HepG2 (cell line): ENCODE results near the gene MAP2K7. TPM values are rescaled to one million over a fixed set of nuclear protein-coding genes. Genes with fewer than 3 reads are reported as not detected.
A peak's percentile ranks its signal among the peaks of the same experiment; 100 is the strongest.

Source experiments
- MED8 ChIP-seq: sonication (generic); formaldehyde crosslinking; IDR thresholded peaks from 2 replicates; pipeline ENCODE4 v1.8.1; 2023; ENCODE audit warnings: mild to moderate bottlenecking, missing genetic modification reagents; ENCODE audit not compliant: insufficient replicate concordance
- MIXL1 ChIP-seq: IDR thresholded peaks from 2 replicates; pipeline ENCODE4 v1.6.1; 2016
- ZBTB3 ChIP-seq: sonication (generic); formaldehyde crosslinking; IDR thresholded peaks from 2 replicates; pipeline ENCODE4 v1.4.0; 2020; ENCODE audit warnings: low read depth, mild to moderate bottlenecking, moderate library complexity, missing genetic modification reagents, borderline replicate concordance
- ZNF350 ChIP-seq: sonication (generic); formaldehyde crosslinking; IDR thresholded peaks from 2 replicates; pipeline ENCODE4 v1.4.0; 2020; ENCODE audit warnings: mild to moderate bottlenecking, low read depth, missing genetic modification reagents, borderline replicate concordance
- ZNF570 ChIP-seq: sonication (generic); formaldehyde crosslinking; IDR thresholded peaks from 2 replicates; pipeline ENCODE4 v1.4.0; 2020; ENCODE audit warnings: mild to moderate bottlenecking, missing genetic modification reagents, borderline replicate concordance
- ZNF724P ChIP-seq: sonication (generic); formaldehyde crosslinking; IDR thresholded peaks from 2 replicates; pipeline ENCODE4 v1.8.0; 2022; ENCODE audit warnings: missing genetic modification reagents, borderline replicate concordance
- ZNF792 ChIP-seq: IDR thresholded peaks from 2 replicates; pipeline ENCODE4 v1.6.1; 2016
- ZNF878 ChIP-seq: sonication (generic); formaldehyde crosslinking; IDR thresholded peaks from 2 replicates; pipeline ENCODE4 v1.8.1; 2023; ENCODE audit warnings: mild to moderate bottlenecking, missing genetic modification reagents, moderate library complexity
- ZSCAN20 ChIP-seq: sonication (generic); formaldehyde crosslinking; IDR thresholded peaks from 2 replicates; pipeline ENCODE4 v1.4.0; 2020; ENCODE audit warnings: missing genetic modification reagents, mild to moderate bottlenecking, borderline replicate concordance
- polyA plus RNA-seq, 8 experiments: library from polyadenylated mRNA; depleted of rRNA in 3 of 8; stranded (reverse) in 7 of 8; unstranded in 1 of 8; fragments of >200 nt; fragmentation: Illumina TruSeq in 4 of 8; extraction: Trizol in 4 of 8; gene quantifications; 2 replicates each; pipeline versions ENCODE4 v1.2.1 to v1.2.3, GENCODE V29; 2011 to 2016; ENCODE audit warnings: low read depth in 4 of 8, missing spikeins in 1 of 8, mixed read lengths in 1 of 8; ENCODE audit not compliant: insufficient read depth in 1 of 8
- total RNA-seq, 5 experiments: library from RNA; depleted of rRNA; stranded (reverse); fragments of >200 nt; fragmentation: Illumina TruSeq; extraction: Trizol; gene quantifications; 2 replicates each; pipeline ENCODE4 v1.2.3, GENCODE V29; 2016; ENCODE audit warnings: low read depth in 1 of 5
- TF ChIP-seq, protein P1 (sequence below): sonication (generic); formaldehyde crosslinking; conservative IDR thresholded peaks from 2 replicates; pipeline ENCODE4 v1.4.0; 2020; ENCODE audit warnings: mild to moderate bottlenecking, missing genetic modification reagents, moderate library complexity
- TF ChIP-seq, protein P2 (sequence below): sonication (generic); formaldehyde crosslinking; IDR thresholded peaks from 2 replicates; pipeline ENCODE4 v1.9.0; 2021; ENCODE audit warnings: missing genetic modification reagents, mild to moderate bottlenecking, borderline replicate concordance
- TF ChIP-seq, protein P3 (sequence below): sonication (generic); formaldehyde crosslinking; IDR thresholded peaks from 2 replicates; pipeline ENCODE4 v1.9.0; 2021; ENCODE audit warnings: missing genetic modification reagents, mild to moderate bottlenecking, borderline replicate concordance
- TF ChIP-seq, protein P4 (sequence below): sonication (generic); formaldehyde crosslinking; IDR thresholded peaks from 2 replicates; pipeline ENCODE4 v1.5.1; 2020; ENCODE audit warnings: missing genetic modification reagents, mild to moderate bottlenecking, borderline replicate concordance
- TF ChIP-seq, protein P5 (sequence below): sonication (generic); formaldehyde crosslinking; IDR thresholded peaks from 2 replicates; pipeline ENCODE4 v1.4.0; 2020; ENCODE audit warnings: missing genetic modification reagents, borderline replicate concordance

Gene MAP2K7
- total and polyA plus RNA-seq, 2 of the 13 experiments (the other 11 are each of a cell fraction or from before 2014, with no cell fraction given), result 9.0 to 10.8 TPM

DNA sequence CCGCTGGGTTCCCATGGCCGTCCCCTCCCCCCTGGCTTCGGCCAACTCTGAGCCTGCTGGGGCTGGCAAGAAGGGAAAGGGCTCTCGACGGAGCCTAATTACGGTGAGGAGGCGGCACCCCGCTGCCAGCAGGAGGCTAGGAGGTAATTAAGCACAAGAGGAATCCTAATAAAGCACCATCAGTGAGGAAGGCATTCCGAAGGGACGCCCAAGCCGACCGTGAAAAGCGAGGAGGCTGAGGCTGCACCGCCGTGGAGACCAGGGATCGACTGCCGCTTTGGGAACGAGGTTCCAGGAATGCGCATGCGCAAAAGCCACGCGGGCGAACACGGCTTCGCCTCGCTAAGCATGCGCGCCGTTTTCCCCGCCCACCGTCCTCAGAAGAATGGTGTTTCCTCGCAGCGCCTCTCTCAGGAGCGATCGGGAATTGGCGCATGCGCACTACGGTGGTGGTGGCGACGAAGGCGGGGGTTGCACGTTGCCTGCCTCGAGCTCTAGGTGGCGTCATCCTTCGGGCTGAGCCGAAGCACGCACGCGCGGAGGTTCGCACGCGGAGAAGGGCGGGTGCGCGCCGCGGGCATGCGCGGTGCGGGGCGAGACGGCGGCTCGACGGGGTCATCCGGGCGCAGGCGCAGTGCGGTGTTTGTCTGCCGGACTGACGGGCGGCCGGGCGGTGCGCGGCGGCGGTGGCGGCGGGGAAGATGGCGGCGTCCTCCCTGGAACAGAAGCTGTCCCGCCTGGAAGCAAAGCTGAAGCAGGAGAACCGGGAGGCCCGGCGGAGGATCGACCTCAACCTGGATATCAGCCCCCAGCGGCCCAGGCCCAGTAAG is at the start of gene MAP2K7 (continued):
- TF ChIP-seq, protein P1, sequence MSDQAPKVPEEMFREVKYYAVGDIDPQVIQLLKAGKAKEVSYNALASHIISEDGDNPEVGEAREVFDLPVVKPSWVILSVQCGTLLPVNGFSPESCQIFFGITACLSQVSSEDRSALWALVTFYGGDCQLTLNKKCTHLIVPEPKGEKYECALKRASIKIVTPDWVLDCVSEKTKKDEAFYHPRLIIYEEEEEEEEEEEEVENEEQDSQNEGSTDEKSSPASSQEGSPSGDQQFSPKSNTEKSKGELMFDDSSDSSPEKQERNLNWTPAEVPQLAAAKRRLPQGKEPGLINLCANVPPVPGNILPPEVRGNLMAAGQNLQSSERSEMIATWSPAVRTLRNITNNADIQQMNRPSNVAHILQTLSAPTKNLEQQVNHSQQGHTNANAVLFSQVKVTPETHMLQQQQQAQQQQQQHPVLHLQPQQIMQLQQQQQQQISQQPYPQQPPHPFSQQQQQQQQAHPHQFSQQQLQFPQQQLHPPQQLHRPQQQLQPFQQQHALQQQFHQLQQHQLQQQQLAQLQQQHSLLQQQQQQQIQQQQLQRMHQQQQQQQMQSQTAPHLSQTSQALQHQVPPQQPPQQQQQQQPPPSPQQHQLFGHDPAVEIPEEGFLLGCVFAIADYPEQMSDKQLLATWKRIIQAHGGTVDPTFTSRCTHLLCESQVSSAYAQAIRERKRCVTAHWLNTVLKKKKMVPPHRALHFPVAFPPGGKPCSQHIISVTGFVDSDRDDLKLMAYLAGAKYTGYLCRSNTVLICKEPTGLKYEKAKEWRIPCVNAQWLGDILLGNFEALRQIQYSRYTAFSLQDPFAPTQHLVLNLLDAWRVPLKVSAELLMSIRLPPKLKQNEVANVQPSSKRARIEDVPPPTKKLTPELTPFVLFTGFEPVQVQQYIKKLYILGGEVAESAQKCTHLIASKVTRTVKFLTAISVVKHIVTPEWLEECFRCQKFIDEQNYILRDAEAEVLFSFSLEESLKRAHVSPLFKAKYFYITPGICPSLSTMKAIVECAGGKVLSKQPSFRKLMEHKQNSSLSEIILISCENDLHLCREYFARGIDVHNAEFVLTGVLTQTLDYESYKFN (CRISPR knock-in tag), result peak; percentile 76
- TF ChIP-seq, protein P2, sequence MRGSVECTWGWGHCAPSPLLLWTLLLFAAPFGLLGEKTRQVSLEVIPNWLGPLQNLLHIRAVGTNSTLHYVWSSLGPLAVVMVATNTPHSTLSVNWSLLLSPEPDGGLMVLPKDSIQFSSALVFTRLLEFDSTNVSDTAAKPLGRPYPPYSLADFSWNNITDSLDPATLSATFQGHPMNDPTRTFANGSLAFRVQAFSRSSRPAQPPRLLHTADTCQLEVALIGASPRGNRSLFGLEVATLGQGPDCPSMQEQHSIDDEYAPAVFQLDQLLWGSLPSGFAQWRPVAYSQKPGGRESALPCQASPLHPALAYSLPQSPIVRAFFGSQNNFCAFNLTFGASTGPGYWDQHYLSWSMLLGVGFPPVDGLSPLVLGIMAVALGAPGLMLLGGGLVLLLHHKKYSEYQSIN (CRISPR knock-in tag), result no peak
- TF ChIP-seq MED8 (CRISPR knock-in tag), result peak; percentile 86
- TF ChIP-seq, protein P3, sequence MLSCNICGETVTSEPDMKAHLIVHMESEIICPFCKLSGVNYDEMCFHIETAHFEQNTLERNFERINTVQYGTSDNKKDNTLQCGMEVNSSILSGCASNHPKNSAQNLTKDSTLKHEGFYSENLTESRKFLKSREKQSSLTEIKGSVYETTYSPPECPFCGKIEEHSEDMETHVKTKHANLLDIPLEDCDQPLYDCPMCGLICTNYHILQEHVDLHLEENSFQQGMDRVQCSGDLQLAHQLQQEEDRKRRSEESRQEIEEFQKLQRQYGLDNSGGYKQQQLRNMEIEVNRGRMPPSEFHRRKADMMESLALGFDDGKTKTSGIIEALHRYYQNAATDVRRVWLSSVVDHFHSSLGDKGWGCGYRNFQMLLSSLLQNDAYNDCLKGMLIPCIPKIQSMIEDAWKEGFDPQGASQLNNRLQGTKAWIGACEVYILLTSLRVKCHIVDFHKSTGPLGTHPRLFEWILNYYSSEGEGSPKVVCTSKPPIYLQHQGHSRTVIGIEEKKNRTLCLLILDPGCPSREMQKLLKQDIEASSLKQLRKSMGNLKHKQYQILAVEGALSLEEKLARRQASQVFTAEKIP (CRISPR knock-in tag), result no peak
- no peak; the same call in 1 of the 2 replicates for TF ChIP-seq ZNF570
- TF ChIP-seq ZNF350 (CRISPR knock-in tag), result peak; percentile 66; the same call in 1 of the 2 replicates
- 0 out of 2 replicates have a peak, but pooled peaks have one; percentile 8 for TF ChIP-seq ZBTB3 (CRISPR knock-in tag)
- no peak for TF ChIP-seq ZSCAN20 (CRISPR knock-in tag)
- TF ChIP-seq, protein P4, sequence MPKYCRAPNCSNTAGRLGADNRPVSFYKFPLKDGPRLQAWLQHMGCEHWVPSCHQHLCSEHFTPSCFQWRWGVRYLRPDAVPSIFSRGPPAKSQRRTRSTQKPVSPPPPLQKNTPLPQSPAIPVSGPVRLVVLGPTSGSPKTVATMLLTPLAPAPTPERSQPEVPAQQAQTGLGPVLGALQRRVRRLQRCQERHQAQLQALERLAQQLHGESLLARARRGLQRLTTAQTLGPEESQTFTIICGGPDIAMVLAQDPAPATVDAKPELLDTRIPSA, result no peak
- peak; percentile 53; the same call in 1 of the 2 replicates for TF ChIP-seq ZNF724P
- TF ChIP-seq MIXL1 (CRISPR knock-in tag), result peak; percentile 72
- TF ChIP-seq, protein P5, sequence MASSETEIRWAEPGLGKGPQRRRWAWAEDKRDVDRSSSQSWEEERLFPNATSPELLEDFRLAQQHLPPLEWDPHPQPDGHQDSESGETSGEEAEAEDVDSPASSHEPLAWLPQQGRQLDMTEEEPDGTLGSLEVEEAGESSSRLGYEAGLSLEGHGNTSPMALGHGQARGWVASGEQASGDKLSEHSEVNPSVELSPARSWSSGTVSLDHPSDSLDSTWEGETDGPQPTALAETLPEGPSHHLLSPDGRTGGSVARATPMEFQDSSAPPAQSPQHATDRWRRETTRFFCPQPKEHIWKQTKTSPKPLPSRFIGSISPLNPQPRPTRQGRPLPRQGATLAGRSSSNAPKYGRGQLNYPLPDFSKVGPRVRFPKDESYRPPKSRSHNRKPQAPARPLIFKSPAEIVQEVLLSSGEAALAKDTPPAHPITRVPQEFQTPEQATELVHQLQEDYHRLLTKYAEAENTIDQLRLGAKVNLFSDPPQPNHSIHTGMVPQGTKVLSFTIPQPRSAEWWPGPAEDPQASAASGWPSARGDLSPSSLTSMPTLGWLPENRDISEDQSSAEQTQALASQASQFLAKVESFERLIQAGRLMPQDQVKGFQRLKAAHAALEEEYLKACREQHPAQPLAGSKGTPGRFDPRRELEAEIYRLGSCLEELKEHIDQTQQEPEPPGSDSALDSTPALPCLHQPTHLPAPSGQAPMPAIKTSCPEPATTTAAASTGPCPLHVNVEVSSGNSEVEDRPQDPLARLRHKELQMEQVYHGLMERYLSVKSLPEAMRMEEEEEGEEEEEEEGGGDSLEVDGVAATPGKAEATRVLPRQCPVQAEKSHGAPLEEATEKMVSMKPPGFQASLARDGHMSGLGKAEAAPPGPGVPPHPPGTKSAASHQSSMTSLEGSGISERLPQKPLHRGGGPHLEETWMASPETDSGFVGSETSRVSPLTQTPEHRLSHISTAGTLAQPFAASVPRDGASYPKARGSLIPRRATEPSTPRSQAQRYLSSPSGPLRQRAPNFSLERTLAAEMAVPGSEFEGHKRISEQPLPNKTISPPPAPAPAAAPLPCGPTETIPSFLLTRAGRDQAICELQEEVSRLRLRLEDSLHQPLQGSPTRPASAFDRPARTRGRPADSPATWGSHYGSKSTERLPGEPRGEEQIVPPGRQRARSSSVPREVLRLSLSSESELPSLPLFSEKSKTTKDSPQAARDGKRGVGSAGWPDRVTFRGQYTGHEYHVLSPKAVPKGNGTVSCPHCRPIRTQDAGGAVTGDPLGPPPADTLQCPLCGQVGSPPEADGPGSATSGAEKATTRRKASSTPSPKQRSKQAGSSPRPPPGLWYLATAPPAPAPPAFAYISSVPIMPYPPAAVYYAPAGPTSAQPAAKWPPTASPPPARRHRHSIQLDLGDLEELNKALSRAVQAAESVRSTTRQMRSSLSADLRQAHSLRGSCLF, result no peak
- peak; percentile 85 for TF ChIP-seq ZNF792 (CRISPR knock-in tag)
- TF ChIP-seq ZNF878, result no peak; the same call in 1 of the 2 replicates
